GM19467 (cell line): ENCODE data around the gene USP17L11.
"Not testable (repeated sequence)": the region's sequence is repeated elsewhere in the genome, so short reads cannot be mapped to it uniquely, and the experiment has no call there.

Experiments used
- ATAC-seq: cut with Tn5 transposase; IDR thresholded peaks from one replicate; pipeline ENCODE4 v1.9.1; 2021; ENCODE audit warnings: mild to moderate bottlenecking, moderate library complexity; ENCODE audit not compliant: unreplicated experiment

Gene USP17L11

GRCh38 chr4:9215105-9215504 is at the start of gene USP17L11:
USP17L11 (plus strand) TSS chr4:9215405; CDS start chr4:9215405, 0 bp downstream.
- not testable (repeated sequence) for ATAC-seq

- not testable (repeated sequence) for ATAC-seq
These were observed 49.2 kb upstream of the USP17L11 start for GRCh38 chr4:9165990-9166389.

GRCh38 chr4:9169791-9170459 is 45.3 kb upstream of the USP17L11 start, which contains the start of gene FAM90A26:
FAM90A26 (plus strand) TSS chr4:9170409; CDS start chr4:9173173, 2,764 bp downstream.
- not testable (repeated sequence) for ATAC-seq

GRCh38 chr4:9210357-9210756 is 4.8 kb upstream of the USP17L11 start, which contains the start of gene USP17L10:
USP17L10 (plus strand) TSS chr4:9210657; CDS start chr4:9210657, 0 bp downstream.
- ATAC-seq = not testable (repeated sequence)

- not testable (repeated sequence) for ATAC-seq
These were observed 504 bp upstream of the USP17L11 start for GRCh38 chr4:9214701-9215100.

- not testable (repeated sequence) for ATAC-seq
These were observed 4.6 kb downstream of the USP17L11 start, which contains the start of gene USP17L12 for GRCh38 chr4:9219852-9220251. USP17L12 (plus strand) TSS chr4:9220152; CDS start chr4:9220152, 0 bp downstream.

- not testable (repeated sequence) for ATAC-seq
These were observed 9.4 kb downstream of the USP17L11 start, which contains the start of gene USP17L13 for GRCh38 chr4:9224596-9224995. USP17L13 (plus strand) TSS chr4:9224896; CDS start chr4:9224896, 0 bp downstream.

GRCh38 chr4:9230249-9230648 is 15.0 kb downstream of the USP17L11 start:
- not testable (repeated sequence) for ATAC-seq

GRCh38 chr4:9234085-9234484 is 18.9 kb downstream of the USP17L11 start, which contains the start of gene USP17L15:
USP17L15 (plus strand) TSS chr4:9234385; CDS start chr4:9234385, 0 bp downstream.
- not testable (repeated sequence) for ATAC-seq

GRCh38 chr4:9238461-9238860 is 23.3 kb downstream of the USP17L11 start:
- ATAC-seq = not testable (repeated sequence)

GRCh38 chr4:9243579-9243978 is 28.4 kb downstream of the USP17L11 start, which contains the start of gene USP17L17:
USP17L17 (plus strand) TSS chr4:9243879; CDS start chr4:9243879, 0 bp downstream.
- not testable (repeated sequence) for ATAC-seq

- not testable (repeated sequence) for ATAC-seq
These were observed 32.9 kb downstream of the USP17L11 start, which contains the start of gene USP17L18 for GRCh38 chr4:9247953-9248680. USP17L18 (plus strand) TSS chr4:9248630; CDS start chr4:9248630, 0 bp downstream.

- not testable (repeated sequence) for ATAC-seq
These were observed 37.9 kb downstream of the USP17L11 start, which contains the start of gene USP17L19 for GRCh38 chr4:9253078-9253477. USP17L19 (plus strand) TSS chr4:9253378; CDS start chr4:9253378, 0 bp downstream.

- not testable (repeated sequence) for ATAC-seq
These were observed 42.6 kb downstream of the USP17L11 start, which contains the start of gene USP17L20 for GRCh38 chr4:9257824-9258223. USP17L20 (plus strand) TSS chr4:9258124; CDS start chr4:9258124, 0 bp downstream.

GRCh38 chr4:9262572-9262971 is 47.4 kb downstream of the USP17L11 start, which contains the start of gene USP17L21:
USP17L21 (plus strand) TSS chr4:9262872; CDS start chr4:9262872, 0 bp downstream.
- ATAC-seq = not testable (repeated sequence)
